Epithelial cell of proximal tubule (primary cell): ENCODE measurements around the gene RMC1. TPM values are rescaled to one million over a fixed set of nuclear protein-coding genes. Genes with fewer than 3 reads are reported as not detected.
"Not testable (repeated sequence)": the region's sequence is repeated elsewhere in the genome, so short reads cannot be mapped to it uniquely, and the experiment has no call there.

Experiments used
- DNase-seq: peaks from one replicate; pipeline ENCODE4 v3.0.0-alpha.2; 2011; ENCODE audit warnings: low read depth
- H3K4me3 ChIP-seq: 2 replicates; pipeline ENCODE4 v1.5.1; 2011; ENCODE audit warnings: low read depth, mild to moderate bottlenecking, low read length
- total RNA-seq: library from RNA; depleted of rRNA; stranded (reverse); fragments of >200 nt; gene quantifications from 2 replicates; pipeline ENCODE4 v1.2.3, GENCODE V29; 2015
- TF ChIP-seq, protein P1 (sequence below): conservative IDR thresholded peaks from 2 replicates; pipeline ENCODE4 v1.5.1; 2012; ENCODE audit warnings: low read depth, mild to moderate bottlenecking, low read length

Gene RMC1
- total RNA-seq, 1 donor from 2014 or later = 37.0 TPM

DNA sequence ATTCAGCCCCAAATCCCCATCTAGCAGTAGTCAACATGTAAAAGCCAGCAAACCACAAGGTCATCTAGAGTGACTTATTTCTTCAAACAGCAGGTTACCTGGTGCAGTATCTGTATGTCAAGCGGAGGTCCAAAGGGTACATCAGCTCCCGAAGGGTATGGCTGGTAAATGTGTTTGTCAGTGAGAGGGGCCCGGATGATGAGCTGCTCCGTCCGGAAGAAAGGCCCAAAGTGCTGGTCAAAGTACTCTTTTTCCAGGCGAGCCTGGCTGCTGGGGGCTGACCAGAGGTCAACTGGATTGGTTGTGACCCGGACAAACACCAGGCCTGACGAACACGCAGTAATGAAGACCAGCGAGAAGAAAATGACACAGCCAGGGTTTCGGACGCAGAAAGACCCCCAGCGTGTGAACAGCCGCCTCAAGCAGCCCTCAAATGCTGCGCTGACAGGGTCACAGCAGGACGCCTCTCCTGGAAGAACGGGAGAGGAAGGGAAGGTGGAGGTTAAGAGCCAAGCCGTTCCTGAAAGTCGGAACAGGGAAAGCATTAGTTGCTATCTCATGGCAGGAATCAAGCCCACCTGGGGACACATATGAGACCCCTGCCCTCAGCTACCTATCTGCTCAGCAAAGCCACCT lies 53.0 kb downstream of the RMC1 start:
- TF ChIP-seq, protein P1, sequence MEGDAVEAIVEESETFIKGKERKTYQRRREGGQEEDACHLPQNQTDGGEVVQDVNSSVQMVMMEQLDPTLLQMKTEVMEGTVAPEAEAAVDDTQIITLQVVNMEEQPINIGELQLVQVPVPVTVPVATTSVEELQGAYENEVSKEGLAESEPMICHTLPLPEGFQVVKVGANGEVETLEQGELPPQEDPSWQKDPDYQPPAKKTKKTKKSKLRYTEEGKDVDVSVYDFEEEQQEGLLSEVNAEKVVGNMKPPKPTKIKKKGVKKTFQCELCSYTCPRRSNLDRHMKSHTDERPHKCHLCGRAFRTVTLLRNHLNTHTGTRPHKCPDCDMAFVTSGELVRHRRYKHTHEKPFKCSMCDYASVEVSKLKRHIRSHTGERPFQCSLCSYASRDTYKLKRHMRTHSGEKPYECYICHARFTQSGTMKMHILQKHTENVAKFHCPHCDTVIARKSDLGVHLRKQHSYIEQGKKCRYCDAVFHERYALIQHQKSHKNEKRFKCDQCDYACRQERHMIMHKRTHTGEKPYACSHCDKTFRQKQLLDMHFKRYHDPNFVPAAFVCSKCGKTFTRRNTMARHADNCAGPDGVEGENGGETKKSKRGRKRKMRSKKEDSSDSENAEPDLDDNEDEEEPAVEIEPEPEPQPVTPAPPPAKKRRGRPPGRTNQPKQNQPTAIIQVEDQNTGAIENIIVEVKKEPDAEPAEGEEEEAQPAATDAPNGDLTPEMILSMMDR = no peak
- no peak for DNase-seq
- H3K4me3 ChIP-seq = no peak overlapping the region

GRCh38 chr18:23557511-23557910 lies 54.2 kb downstream of the RMC1 start:
- not testable (repeated sequence) for H3K4me3 ChIP-seq

GRCh38 chr18:23560186-23560585 lies 56.9 kb downstream of the RMC1 start:
- no peak for DNase-seq
- H3K4me3 ChIP-seq = no peak overlapping the region
- TF ChIP-seq, protein P1 = no peak

More at GRCh38 chr18:23557511-23557910, 54.2 kb downstream of the RMC1 start:
- DNase-seq = not testable (repeated sequence)

- TF ChIP-seq, protein P1 = no peak
- no peak overlapping the region for H3K4me3 ChIP-seq
- DNase-seq = peak; percentile 29
Observed at GRCh38 chr18:23563377-23564043, 60.2 kb downstream of the RMC1 start.

- H3K4me3 ChIP-seq = no peak overlapping the region
- DNase-seq = no peak
- TF ChIP-seq, protein P1 = no peak
Observed at GRCh38 chr18:23565916-23566547, 62.7 kb downstream of the RMC1 start.

GRCh38 chr18:23567671-23568070 lies 64.4 kb downstream of the RMC1 start:
- TF ChIP-seq, protein P1 = no peak
- no peak for DNase-seq
- no peak overlapping the region for H3K4me3 ChIP-seq

DNA sequence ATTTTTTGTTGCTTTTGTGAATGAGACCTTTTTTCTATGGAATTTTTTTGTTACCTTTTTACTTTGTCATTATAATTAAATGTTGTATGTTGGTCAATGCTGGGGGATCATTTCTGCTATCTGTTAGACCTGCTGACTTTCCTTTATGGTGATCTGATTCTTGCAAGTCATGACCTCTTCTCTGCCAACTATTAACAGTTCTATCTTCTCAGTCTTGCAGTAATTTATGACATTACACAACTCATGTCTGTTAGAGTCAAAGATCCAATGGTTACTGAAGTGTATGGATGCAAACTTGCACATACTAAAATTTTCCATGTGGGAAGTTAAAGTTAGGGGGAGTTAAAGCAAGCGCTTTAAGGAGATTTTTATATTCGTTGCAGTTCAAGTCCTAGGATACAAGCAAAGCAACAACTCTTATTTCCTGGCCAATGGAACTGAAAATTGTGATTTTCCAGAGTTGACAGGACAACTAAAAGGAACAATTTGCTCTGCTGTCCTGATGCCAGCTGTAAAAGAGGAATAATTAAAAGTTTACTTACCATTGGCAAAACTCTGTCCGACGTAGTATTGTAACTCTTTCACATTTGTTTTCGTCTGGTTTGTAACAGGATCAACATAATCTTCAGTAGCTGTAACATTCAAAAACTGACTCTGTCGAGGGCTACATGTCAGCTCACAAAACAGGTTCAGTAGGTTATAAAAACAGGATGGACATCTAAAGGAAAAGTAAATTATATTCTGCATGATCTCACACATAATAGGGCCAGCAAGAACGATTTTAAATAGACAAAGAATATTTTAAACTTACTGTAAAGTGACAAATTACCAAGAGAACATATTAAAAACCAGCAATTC lies 65.2 kb downstream of the RMC1 start:
- TF ChIP-seq, protein P1 = no peak

More for the DNA sequence above, 65.2 kb downstream of the RMC1 start:
- H3K4me3 ChIP-seq = no peak overlapping the region
- DNase-seq = no peak
